Gastroesophageal sphincter (tissue), 4 donors: ENCODE results near the gene RAMP1. TPM values are rescaled to one million over a fixed set of nuclear protein-coding genes. Genes with fewer than 3 reads are reported as not detected.

Experiments
- ATAC-seq: fragments of 150-250 bp; one replicate; pipeline ENCODE4 v1.9.1; 2016; ENCODE audit warnings: mild to moderate bottlenecking, moderate library complexity
- H3K27ac ChIP-seq, 4 donors: fragments of 200-600 bp; sonication (generic) in 3 of 4; 1 replicate in 3 of 4; 2 replicates in 1 of 4; pipeline ENCODE4 v1.5.1; 2016 to 2019
- H3K27me3 ChIP-seq: fragments of 200-600 bp; sonication (generic); one replicate; pipeline ENCODE4 v1.5.1; 2019
- H3K36me3 ChIP-seq, 2 donors: fragments of 200-600 bp; sonication (generic); one replicate each; pipeline ENCODE4 v1.5.1; 2019; ENCODE audit warnings: control low read depth in 1 of 2
- H3K4me1 ChIP-seq, 3 donors: fragments of 200-600 bp; sonication (generic); 1 replicate in 2 of 3; 2 replicates in 1 of 3; pipeline ENCODE4 v1.5.1; 2016 to 2019; ENCODE audit warnings: control low read depth in 2 of 3
- H3K4me3 ChIP-seq, 2 donors: fragments of 200-600 bp; sonication (generic); one replicate each; pipeline ENCODE4 v1.5.1; 2019; ENCODE audit warnings: mild to moderate bottlenecking in 1 of 2, moderate library complexity in 1 of 2
- H3K9me3 ChIP-seq, 3 donors: fragments of 200-600 bp; sonication (generic); one replicate each; pipeline ENCODE4 v1.5.1; 2017 to 2019; ENCODE audit warnings: control low read depth in 2 of 3
- CTCF ChIP-seq, 4 experiments: fragments of 200-600 bp in 2 of 4; fragments of 450-650 bp in 2 of 4; sonication (generic) in 1 of 4; IDR thresholded peaks; one replicate each; pipeline ENCODE4 v1.5.1; 2017 to 2019; ENCODE audit warnings: antibody characterized with exemption in 4 of 4, mild to moderate bottlenecking in 2 of 4, moderate library complexity in 2 of 4
- EP300 ChIP-seq: sonication (generic); formaldehyde crosslinking; IDR thresholded peaks from one replicate; pipeline ENCODE4 v1.6.1; 2017; ENCODE audit warnings: antibody characterized with exemption, mild to moderate bottlenecking
- POLR2A ChIP-seq, 2 donors: fragments of 450-650 bp; IDR thresholded peaks; one replicate each; pipeline ENCODE4 v1.6.1; 2017; ENCODE audit warnings: antibody characterized with exemption in 2 of 2, mild to moderate bottlenecking in 2 of 2, moderate library complexity in 1 of 2
- POLR2AphosphoS5 ChIP-seq: sonication (generic); formaldehyde crosslinking; IDR thresholded peaks from one replicate; pipeline ENCODE4 v1.6.1; 2017; ENCODE audit warnings: antibody characterized with exemption
- WGBS, 2 donors: methylation state at CpG; one replicate each; pipeline ENCODE4 v1.1.5; 2018; ENCODE audit warnings: low coverage in 1 of 2; 5-methylcytosine and 5-hydroxymethylcytosine counted together
- total RNA-seq, 4 donors: library from RNA; depleted of rRNA; stranded (reverse); fragments of >200 nt; gene quantifications; one replicate each; pipeline ENCODE4 v1.1.0, GENCODE V29; 2016

RAMP1 gene
- 100 to 1,000 TPM; 213 to 355 (median 286) TPM for total RNA-seq

DNA sequence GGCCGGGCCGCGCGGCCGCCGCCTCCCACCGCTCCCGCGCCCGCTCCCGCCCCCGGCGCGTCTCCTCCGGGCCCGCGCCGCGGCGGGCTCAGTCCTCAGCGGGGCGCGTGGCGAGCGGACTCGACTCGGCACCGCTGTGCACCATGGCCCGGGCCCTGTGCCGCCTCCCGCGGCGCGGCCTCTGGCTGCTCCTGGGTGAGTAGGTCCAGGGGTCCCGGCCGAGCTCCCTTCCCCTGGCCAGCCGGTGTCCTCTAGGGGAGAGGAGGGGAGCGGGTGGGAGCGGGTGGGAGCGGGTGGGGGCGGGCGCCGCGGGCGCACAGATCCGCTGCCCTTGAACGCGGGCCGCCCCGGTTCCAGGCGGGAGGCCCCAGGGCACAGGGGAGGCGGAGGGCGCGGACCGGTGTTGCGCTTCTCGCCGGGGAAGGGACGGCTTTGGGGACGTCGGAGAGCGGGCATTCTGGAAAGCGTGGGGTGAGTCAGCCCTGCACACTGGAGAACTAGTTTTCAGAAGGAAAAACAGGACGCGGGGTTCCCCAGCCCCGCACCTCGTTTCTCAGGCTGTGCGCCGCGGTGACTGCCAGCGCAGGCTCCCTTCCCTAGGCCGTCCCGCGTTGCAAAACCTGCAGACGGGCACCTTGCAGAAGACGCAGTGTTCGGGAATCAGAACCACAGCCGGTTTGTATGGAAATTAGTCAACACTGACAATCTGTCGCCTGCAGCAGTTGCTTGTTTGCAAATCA, at the start of gene RAMP1:
TSS of gene RAMP1 (plus strand) at position 91 of the 740 bp plus-strand sequence. CDS start at position 144, 53 bp downstream.
- Histone ChIP-seq H3K36me3 (no peaks in the 10 kb centered on the region), H3K27me3 (peaks cover 12% of the 10 kb centered on the region), H3K27ac (peak within 1 kb of the TSS; percentile 90 to 97 (median 96)), H3K4me1 (peaks cover 5 to 67% (median 30%) of the 10 kb centered on the region in 3 donors), H3K9me3 (no peaks in the 10 kb centered on the region), H3K4me3 (peak within 1 kb of the TSS; percentile 65 to 75)
- WGBS, 2 donors = 5% methylated on average over 4 of the region's 79 CpGs; no CpG with 5 or more reads in 1 of the 2 donors
- ATAC-seq = peak; percentile 47
- no peak for TF ChIP-seq CTCF (IDR thresholded peaks at IDR 0.05)
- no peak for TF ChIP-seq EP300
- peak; percentile 61 to 86 for TF ChIP-seq POLR2A (IDR thresholded peaks at IDR 0.05)
- TF ChIP-seq POLR2AphosphoS5 = peak; percentile 76

- no peaks in the 10 kb centered on the region for H3K27me3 ChIP-seq
- H3K4me3 ChIP-seq = no peak overlapping the region
- no peak for TF ChIP-seq POLR2AphosphoS5
- TF ChIP-seq CTCF (IDR thresholded peaks at IDR 0.05) = no peak
- TF ChIP-seq POLR2A (IDR thresholded peaks at IDR 0.05) = no peak
- TF ChIP-seq EP300 = no peak
- no peaks in the 10 kb centered on the region for H3K9me3 ChIP-seq
- no peak for ATAC-seq
- no peaks in the 10 kb centered on the region for H3K36me3 ChIP-seq
- WGBS, 2 donors = 67 to 71% methylated on average over 1 of the region's 1 CpG
- no peaks in the 10 kb centered on the region for H3K4me1 ChIP-seq
- no peak overlapping the region for H3K27ac ChIP-seq
These were observed 43.8 kb upstream of the RAMP1 start for GRCh38 chr2:237815637-237816036.

GRCh38 chr2:237816531-237816930, 42.9 kb upstream of the RAMP1 start:
- no peak overlapping the region for H3K27ac ChIP-seq
- 92 to 100% methylated on average over 1 of the region's 1 CpG for WGBS, 2 donors
- H3K4me1 ChIP-seq = no peaks in the 10 kb centered on the region
- no peaks in the 10 kb centered on the region for H3K36me3 ChIP-seq
- H3K27me3 ChIP-seq = no peaks in the 10 kb centered on the region
- TF ChIP-seq EP300 (no peak), POLR2A (IDR thresholded peaks at IDR 0.05) (no peak), CTCF (IDR thresholded peaks at IDR 0.05) (no peak), POLR2AphosphoS5 (no peak)
- no peak overlapping the region for H3K4me3 ChIP-seq
- ATAC-seq = no peak
- no peaks in the 10 kb centered on the region for H3K9me3 ChIP-seq

- Histone ChIP-seq H3K9me3 (no peaks in the 10 kb centered on the region), H3K27me3 (no peaks in the 10 kb centered on the region), H3K36me3 (no peaks in the 10 kb centered on the region), H3K4me1 (no peaks in the 10 kb centered on the region), H3K27ac (no peak overlapping the region), H3K4me3 (no peak overlapping the region)
- TF ChIP-seq POLR2A (IDR thresholded peaks at IDR 0.05) = no peak
- no peak for ATAC-seq
- WGBS, 2 donors = 62 to 64% methylated on average over 5 of the region's 5 CpGs
These were observed 41.4 kb upstream of the RAMP1 start for GRCh38 chr2:237818066-237818473.

GRCh38 chr2:237819231-237819630, 40.2 kb upstream of the RAMP1 start:
- 78 to 82% methylated on average over 2 of the region's 2 CpGs for WGBS, 2 donors
- H3K9me3 ChIP-seq = no peaks in the 10 kb centered on the region
- no peak for ATAC-seq
- TF ChIP-seq EP300 (no peak), POLR2AphosphoS5 (no peak), CTCF (IDR thresholded peaks at IDR 0.05) (no peak), POLR2A (IDR thresholded peaks at IDR 0.05) (no peak)
- no peaks in the 10 kb centered on the region for H3K4me1 ChIP-seq
- H3K27ac ChIP-seq = no peak overlapping the region
- H3K4me3 ChIP-seq = no peak overlapping the region
- H3K27me3 ChIP-seq = no peaks in the 10 kb centered on the region
- H3K36me3 ChIP-seq = no peaks in the 10 kb centered on the region
